Mesodermal cell (in vitro differentiated cells): Measurements from ENCODE around the gene NDUFB10.

Source experiments
- H3K27ac ChIP-seq: 2 replicates; pipeline ENCODE4 v1.7.0; 2013; ENCODE audit warnings: mild to moderate bottlenecking, low read depth, low read length, moderate library complexity; ENCODE audit not compliant: severe bottlenecking
- H3K36me3 ChIP-seq: 2 replicates; pipeline ENCODE4 v1.7.1; 2013; ENCODE audit warnings: mild to moderate bottlenecking, low read length, moderate library complexity; ENCODE audit not compliant: control insufficient read depth, insufficient read depth
- H3K4me1 ChIP-seq: one replicate; pipeline ENCODE4 v1.7.1; 2013; ENCODE audit warnings: mild to moderate bottlenecking, low read length; ENCODE audit not compliant: insufficient read depth, control insufficient read depth, poor library complexity, severe bottlenecking
- H3K4me3 ChIP-seq: 2 replicates; pipeline ENCODE4 v1.7.0; 2013; ENCODE audit warnings: low read length, control low read depth, mild to moderate bottlenecking; ENCODE audit not compliant: insufficient read depth, poor library complexity, severe bottlenecking; ENCODE audit errors: extremely low read depth
- H3K9me3 ChIP-seq: 2 replicates; pipeline ENCODE4 v1.7.1; 2013; ENCODE audit warnings: mild to moderate bottlenecking, low read length, moderate library complexity; ENCODE audit not compliant: control insufficient read depth
- WGBS, 2 experiments: methylation state at CpG; one replicate each; pipeline ENCODE4 v1.1.5; 2013; ENCODE audit warnings: missing lambda C conversion rate in 2 of 2; ENCODE audit not compliant: insufficient coverage in 2 of 2; 5-methylcytosine and 5-hydroxymethylcytosine counted together

NDUFB10 gene

GRCh38 chr16:1964506-1965395, 5.4 kb downstream of the NDUFB10 start, which contains the start of gene RPS2:
Gene RPS2 (minus strand): TSS chr16:1964826. CDS start chr16:1964625, 201 bp downstream.
- H3K9me3 ChIP-seq: no peaks in the 10 kb centered on the region
- 0 to 1% methylated on average over 78 to 87 of the region's 97 CpGs for WGBS, 2 experiments
- H3K27ac ChIP-seq: peak within 1 kb of the TSS; percentile 91
- peak within 1 kb of the TSS; percentile 96 for H3K4me3 ChIP-seq
- peaks cover 29% of the 10 kb centered on the region for H3K4me1 ChIP-seq
- H3K36me3 ChIP-seq: peaks cover 28% of the 10 kb centered on the region

- Histone ChIP-seq H3K4me3 (peak overlapping the region; percentile 96), H3K4me1 (peaks cover 25% of the 10 kb centered on the region), H3K27ac (peak overlapping the region; percentile 91), H3K9me3 (no peaks in the 10 kb centered on the region), H3K36me3 (peaks cover 28% of the 10 kb centered on the region)
- WGBS, 2 experiments: 26 to 27% methylated on average over 23 to 24 of the region's 24 CpGs
Measured at GRCh38 chr16:1965396-1966001, 6.2 kb downstream of the NDUFB10 start.

GRCh38 chr16:1966460-1966859, 7.1 kb downstream of the NDUFB10 start, which contains the start of gene RNF151:
Gene RNF151 (plus strand): TSS chr16:1966856. CDS start chr16:1966882, 26 bp downstream.
- H3K4me3 ChIP-seq: peak within 1 kb of the TSS; percentile 96
- no peak within 1 kb of the TSS for H3K27ac ChIP-seq
- H3K9me3 ChIP-seq: no peaks in the 10 kb centered on the region
- peaks cover 25% of the 10 kb centered on the region for H3K4me1 ChIP-seq
- WGBS, 2 experiments: 87 to 100% methylated on average over 1 to 6 of the region's 6 CpGs
- H3K36me3 ChIP-seq: peaks cover 25% of the 10 kb centered on the region

- Histone ChIP-seq H3K36me3 (peaks cover 8% of the 10 kb centered on the region), H3K9me3 (no peaks in the 10 kb centered on the region), H3K4me3 (no peak overlapping the region), H3K27ac (no peak overlapping the region), H3K4me1 (peaks cover 11% of the 10 kb centered on the region)
- WGBS, 2 experiments: 94 to 96% methylated on average over 38 to 41 of the region's 41 CpGs
Measured at GRCh38 chr16:1968146-1968953, 9.0 kb downstream of the NDUFB10 start.

GRCh38 chr16:1971796-1972489, 12.6 kb downstream of the NDUFB10 start, which contains the start of gene TBL3:
Gene TBL3 (plus strand): TSS chr16:1972053. CDS start chr16:1972165, 112 bp downstream.
- Histone ChIP-seq H3K27ac (peak within 1 kb of the TSS; percentile 87), H3K36me3 (peaks cover 31% of the 10 kb centered on the region), H3K9me3 (no peaks in the 10 kb centered on the region), H3K4me3 (peak within 1 kb of the TSS; percentile 100), H3K4me1 (peaks cover 8% of the 10 kb centered on the region)
- 1% methylated on average over 57 to 74 of the region's 78 CpGs for WGBS, 2 experiments

GRCh38 chr16:1972490-1972877, 13.1 kb downstream of the NDUFB10 start:
- Histone ChIP-seq H3K4me3 (peak overlapping the region; percentile 100), H3K4me1 (peaks cover 8% of the 10 kb centered on the region), H3K36me3 (peaks cover 36% of the 10 kb centered on the region), H3K27ac (no peak overlapping the region), H3K9me3 (no peaks in the 10 kb centered on the region)
- 5 to 6% methylated on average over 17 to 18 of the region's 22 CpGs for WGBS, 2 experiments

- peaks cover 8% of the 10 kb centered on the region for H3K4me1 ChIP-seq
- 92 to 99% methylated on average over 13 to 14 of the region's 16 CpGs for WGBS, 2 experiments
- H3K9me3 ChIP-seq: no peaks in the 10 kb centered on the region
- H3K4me3 ChIP-seq: no peak overlapping the region
- peaks cover 48% of the 10 kb centered on the region for H3K36me3 ChIP-seq
- no peak overlapping the region for H3K27ac ChIP-seq
Measured at GRCh38 chr16:1973461-1974156, 14.3 kb downstream of the NDUFB10 start.

GRCh38 chr16:1974157-1975070, 15.1 kb downstream of the NDUFB10 start:
- Histone ChIP-seq H3K4me1 (peaks cover 10% of the 10 kb centered on the region), H3K27ac (no peak overlapping the region), H3K4me3 (no peak overlapping the region), H3K9me3 (no peaks in the 10 kb centered on the region), H3K36me3 (peaks cover 50% of the 10 kb centered on the region)
- WGBS, 2 experiments: 97% methylated on average over 32 to 33 of the region's 42 CpGs
